HG03175 (cell line): Measurements from ENCODE around the gene GNG12.
"Not testable (repeated sequence)": the region's sequence is repeated elsewhere in the genome, so short reads cannot be mapped to it uniquely, and the experiment has no call there.

Experiments used
- ATAC-seq: cut with Tn5 transposase; IDR thresholded peaks from one replicate; pipeline ENCODE4 v1.9.1; 2021; ENCODE audit warnings: mild to moderate bottlenecking, moderate library complexity; ENCODE audit not compliant: unreplicated experiment

The GNG12 gene

DNA sequence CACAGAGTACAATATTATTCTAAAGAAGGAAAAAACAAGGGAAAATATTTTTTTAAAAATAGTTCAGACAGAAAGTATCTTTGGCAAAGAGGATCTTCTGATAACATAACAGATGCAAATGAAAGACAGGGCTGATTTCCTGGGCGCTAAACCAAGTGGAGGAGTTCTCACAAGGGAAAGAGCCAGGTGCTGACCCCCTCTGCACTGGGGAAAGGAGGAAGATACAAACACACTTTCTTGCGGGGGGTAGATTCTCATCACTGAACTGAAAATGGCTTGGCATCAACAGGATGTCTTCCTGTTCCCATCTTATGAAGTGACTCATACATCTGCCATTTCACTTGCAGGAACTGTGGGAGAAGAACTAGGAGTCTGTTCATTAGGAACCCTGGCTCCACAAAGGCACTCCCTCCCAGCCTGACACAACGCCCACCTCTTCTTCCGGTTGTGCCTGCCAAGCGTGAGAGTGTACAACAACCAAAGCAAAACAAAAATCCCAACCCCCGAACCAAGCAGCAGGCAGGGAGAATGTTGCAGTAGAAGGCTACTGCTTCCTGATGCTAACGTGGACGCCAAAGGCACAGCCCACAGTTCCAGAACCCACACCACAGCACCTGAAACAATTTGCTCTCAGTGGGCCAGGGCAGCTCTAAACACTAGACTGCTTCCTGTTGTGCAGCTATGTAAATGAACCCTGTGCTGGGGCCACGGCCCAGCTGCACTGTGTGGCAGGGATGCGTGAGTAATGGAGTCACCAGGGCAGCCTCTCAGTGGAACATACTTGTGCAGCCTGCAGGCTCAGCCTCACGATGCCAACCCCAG is 97.2 kb downstream of the GNG12 start:
- ATAC-seq = peak; percentile 97

DNA sequence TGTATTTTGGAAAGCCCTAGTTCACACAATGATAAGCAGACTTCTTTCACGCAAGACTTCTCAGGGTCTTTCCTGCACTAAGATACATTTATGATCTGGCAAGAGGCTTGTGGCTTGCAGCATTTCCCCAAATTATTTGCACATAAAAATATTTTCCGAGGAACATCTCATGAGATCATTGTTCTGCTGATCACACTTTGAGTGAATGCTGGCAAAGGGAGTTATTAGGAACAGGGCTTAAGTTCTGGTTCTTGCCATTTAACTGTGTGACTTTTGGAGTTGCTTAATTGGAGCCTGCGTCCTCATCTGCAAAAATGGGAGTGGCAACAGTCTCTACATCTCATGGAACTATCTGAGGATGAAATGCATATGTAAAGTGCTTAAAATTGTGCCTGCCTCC is 98.1 kb downstream of the GNG12 start:
- ATAC-seq = no peak

DNA sequence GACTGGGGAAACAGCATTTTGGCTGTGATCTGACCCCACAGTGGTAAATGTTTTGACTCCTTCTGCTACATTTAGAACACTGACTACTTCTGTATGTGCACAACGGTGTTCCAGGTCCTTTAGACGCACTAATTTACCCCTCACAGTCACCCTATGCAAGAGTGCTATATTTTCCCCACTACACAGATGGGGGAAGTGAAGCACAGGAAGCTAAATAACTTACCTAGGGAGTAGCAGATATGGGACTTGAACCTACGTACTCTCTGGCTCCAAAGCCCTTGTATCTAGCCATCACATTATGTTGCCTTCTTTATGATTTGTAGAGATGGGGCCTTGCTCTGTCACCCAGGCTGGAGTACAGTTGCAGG is 99.0 kb downstream of the GNG12 start:
- ATAC-seq = no peak

DNA sequence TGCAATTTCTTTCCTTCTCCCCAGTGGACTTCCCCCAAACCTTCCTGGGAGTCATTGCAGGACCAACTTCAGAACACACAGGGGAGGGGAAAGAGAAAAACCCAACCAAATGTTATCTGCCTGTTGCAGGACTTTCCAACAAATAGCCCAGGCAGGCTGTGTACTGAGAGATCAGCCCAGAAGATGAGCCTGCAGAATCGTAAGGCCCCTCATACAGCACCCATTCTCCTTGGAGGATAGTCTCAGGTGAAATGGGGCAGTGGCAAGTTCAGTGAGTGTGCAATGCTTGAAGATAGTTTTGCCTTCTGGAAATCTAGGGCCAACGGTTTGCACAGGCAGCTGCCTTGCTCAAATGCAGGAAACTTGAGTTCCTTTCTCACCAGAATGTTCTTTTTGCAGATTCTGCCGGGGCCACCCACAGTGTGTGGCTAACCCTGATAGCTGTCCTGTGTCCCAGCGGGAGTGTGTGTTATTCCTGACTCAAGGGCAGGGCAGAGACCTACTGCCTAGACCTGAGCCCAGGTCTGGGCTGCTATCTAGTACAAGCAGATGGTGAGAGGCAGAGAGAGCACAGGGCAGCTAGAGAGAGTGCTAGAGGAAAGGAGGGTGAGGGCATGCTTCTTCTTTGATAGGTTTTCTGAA is 99.5 kb downstream of the GNG12 start:
- ATAC-seq = no peak

DNA sequence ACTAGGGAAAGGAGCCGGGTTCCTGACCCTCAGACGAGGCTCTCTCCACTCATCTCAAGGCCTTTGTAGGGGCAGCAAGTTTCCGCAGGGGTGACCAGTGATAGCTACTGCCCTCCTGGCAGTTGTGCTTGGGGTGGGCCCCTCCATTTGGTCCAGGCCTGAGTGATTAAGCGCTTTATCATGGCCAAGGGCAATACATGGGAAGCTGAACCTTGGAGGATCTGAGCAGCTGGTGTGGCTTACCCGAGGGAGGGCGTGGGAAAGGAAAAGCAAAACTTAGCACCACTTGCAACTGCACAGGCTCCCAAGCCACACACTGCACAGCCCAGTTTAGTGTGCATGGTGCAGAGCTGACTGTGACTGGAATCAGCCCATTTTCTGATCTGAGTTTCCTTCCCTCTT is 100.5 kb downstream of the GNG12 start:
- ATAC-seq = no peak

DNA sequence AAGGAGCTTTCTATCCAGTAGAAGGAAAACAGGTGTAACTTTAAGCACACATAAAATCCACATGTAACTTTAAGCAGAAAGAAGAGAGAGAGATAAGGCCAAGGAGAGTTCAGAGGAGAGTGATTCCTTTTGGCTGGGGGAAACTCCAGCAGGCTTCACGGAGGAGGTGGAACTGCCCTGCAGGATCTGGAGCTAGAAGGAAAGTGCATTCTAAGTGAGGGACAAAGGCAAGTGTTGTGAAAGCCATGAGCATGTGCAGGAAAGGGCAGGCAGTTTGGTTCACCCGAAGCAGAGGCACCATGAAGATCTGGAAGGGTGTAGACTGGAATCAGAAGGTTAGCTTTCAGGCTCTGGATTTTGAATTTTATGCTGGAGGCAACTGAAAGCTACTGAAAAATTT is 101.9 kb downstream of the GNG12 start:
- ATAC-seq = no peak

DNA sequence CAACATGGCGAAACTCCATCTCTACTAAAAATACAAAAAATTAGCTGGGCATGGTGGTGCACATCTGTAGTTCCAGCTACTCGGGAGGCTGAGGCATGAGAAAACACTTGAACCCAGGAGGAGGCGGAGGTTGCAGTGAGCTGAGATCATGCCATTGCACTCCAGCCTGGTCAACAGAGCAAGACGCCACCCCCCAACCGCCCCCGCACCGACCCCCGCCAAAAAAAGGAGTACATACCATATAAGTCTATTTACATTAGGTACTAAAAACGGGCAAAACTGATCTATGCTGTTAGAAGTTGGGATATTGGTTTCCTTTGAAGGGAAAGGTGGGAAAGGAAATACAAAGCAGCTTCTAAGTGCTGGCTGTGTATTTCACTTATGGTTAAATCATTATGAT is 103.0 kb downstream of the GNG12 start:
- not testable (repeated sequence) for ATAC-seq

DNA sequence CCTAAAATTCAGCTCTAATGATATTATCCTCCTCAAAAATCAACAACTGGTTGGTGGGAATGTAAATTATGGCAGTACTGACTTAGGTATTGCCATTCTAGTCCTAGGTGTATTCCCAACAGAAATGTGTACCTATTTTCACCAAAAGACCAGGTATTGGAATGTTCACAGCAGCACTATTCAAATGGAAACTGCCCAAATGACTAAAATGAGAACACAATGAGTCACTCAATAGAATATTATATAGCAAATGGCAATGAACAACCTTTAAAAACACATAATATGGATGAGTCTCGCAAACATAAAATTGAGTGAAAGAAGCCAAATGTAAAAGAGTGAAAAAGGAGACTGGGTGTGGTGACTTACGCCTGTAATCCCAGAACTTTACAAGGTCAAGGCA is 103.4 kb downstream of the GNG12 start:
- ATAC-seq = no peak

DNA sequence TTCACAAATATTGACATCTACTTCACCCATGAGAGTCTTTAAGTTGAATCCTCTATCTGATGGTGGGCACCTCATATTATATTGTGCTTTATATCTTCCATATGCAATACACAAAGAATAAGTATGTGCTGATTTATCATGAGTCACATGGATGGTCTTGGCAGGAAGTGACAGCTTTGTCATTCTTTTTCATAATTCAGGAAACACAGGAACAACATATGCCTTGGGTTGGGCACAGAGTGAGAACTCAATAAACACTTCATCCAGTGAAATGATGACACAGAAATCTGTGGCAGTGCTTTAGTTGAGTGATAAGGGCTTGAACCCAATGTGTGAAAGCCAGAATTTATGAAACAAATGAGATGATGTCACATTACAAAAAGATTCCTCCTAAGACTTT is 107.0 kb downstream of the GNG12 start:
- no peak for ATAC-seq

DNA sequence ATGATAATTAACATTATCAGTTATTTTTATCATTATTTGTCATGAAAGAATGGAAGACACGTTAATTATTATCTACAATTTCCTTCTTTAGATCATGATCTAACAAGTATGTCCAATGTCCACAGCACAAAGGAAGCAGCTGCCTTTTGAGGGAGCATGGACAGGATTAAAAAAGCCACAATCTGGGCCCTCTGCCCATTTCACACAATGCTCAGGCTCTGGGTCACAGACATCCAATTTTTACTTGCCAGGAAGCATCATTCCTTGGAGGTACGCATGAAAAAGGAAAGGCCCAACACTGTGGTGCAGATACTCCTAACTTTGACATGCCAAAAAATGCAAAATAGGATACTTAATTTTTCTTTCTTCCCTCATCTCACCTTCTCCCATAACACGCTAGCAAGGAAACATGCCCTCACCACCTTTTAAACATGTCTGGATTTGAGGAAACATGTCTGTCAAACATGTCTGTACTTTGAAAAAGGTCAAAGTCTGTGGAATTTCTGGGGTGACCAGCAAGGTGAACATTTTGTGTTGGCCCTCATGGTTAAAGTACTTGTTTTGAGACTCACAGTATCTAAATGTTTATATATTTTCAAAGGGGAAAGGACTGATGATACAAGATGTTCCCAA is 108.2 kb downstream of the GNG12 start:
- no peak for ATAC-seq

DNA sequence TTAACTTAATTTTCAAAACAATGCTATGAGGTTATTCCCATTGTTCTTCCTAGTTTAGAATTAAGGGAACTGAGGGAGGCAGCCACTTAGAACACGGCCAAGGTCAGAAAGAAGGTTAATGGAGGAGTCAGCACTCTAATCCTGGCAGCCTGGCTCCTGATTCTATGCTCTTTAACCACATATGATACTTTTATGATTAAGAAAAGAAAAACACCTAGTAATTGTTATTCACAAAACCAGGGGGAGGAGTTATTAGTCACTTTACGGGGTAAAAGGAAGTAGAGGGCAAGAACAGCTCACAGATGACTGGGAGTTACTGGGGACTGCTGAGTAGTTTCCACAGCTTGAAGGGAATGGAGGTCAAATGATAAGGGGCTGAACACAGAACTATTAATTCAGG is 109.6 kb downstream of the GNG12 start:
- peak; percentile 78 for ATAC-seq

DNA sequence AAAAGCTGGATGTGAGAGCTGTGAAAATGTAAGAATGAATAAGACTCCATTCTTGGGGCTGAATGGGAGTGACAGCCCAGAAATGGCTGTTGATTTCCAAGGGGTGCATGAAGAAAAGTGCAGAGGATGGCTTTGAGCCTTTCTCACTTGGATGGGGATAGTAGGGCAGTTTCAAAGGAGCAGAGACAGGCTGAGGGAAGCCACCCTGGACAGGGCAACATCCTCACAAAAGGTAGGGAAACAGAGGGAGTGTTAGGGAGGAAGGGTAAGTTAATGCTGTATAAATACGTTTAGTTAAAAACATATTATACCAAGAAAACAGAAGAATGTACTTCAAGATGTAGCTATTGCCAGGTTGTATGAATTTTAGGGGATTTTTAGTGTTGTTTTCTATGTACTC is 110.1 kb downstream of the GNG12 start:
- ATAC-seq = no peak

DNA sequence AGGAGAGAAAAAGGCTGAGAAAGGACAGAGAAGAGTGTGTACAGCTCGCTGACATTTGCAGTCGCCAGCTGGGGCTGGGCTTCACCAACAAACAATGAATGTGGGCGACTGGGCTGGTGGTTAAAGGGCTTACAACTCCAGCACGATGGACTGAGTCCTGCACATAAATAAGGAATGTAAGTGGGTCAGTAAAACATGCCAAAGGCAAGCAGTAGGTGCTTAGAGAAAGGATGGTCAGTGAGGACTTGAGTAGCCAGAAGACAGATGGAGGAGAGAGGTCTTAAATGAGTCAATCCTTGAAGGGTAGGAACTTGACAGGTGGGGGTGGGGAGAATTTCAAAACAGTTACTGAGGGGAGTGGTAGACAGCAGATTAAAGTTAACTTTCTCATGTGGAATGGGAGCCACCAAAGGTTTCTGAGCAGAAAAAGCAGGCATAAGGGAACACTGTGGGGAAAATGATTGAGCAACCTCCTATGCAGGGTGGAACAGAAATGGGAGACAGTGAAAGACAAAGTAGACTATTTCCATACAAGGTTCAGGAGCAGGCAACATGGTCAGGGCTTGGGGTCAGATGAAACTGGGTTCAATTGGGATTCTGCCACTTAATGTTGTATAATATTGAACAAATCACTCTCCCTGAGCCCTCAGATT is 110.8 kb downstream of the GNG12 start:
- no peak for ATAC-seq

DNA sequence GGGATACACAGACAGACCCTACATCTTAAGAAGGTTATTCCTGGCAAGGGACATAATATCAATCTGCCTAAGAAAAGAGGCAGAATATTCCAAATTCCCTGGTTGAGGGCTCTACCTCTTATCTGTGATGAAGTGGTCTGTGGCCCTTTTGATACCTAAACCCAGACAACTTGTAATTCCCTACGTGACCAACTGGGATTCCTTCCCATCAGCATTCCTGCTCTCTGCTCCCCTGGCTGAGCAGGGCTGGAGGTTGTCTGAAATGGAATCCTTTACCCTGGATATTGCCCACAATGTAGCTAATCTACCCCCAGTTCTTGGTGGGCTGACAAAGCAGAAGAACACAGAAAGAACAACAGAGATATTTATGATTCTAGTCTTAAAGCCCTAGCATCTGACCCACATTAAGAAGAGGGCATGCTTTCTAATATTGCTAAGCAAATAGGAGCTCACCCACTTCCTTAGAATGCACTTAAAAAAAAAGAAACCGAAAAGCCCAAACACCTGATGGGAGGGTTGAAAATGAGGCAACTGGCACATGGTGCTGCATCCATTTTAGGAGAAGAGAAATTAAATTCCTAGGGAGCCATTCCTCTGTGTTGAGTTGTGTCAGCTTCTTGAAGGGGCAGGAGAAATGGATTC is 111.5 kb downstream of the GNG12 start:
- no peak for ATAC-seq

DNA sequence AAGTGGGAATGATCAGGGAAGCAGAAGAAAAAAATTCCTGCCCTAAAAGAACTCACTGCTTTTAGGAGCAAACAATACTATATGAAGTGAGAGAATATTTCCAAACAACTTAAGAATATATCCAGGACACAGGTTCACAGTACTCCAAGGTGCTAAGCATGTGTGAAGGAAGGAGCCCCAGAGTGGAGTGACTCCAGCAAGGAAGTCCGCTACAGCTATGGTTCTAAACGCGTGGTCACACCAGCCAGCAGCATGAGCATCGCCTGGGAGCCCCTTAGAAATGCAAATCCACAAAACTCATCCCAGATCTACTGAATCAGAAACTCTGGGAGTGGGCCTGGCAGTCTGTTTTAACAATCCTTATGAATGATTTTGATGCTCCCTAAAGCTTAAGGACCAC is 112.2 kb downstream of the GNG12 start:
- no peak for ATAC-seq

DNA sequence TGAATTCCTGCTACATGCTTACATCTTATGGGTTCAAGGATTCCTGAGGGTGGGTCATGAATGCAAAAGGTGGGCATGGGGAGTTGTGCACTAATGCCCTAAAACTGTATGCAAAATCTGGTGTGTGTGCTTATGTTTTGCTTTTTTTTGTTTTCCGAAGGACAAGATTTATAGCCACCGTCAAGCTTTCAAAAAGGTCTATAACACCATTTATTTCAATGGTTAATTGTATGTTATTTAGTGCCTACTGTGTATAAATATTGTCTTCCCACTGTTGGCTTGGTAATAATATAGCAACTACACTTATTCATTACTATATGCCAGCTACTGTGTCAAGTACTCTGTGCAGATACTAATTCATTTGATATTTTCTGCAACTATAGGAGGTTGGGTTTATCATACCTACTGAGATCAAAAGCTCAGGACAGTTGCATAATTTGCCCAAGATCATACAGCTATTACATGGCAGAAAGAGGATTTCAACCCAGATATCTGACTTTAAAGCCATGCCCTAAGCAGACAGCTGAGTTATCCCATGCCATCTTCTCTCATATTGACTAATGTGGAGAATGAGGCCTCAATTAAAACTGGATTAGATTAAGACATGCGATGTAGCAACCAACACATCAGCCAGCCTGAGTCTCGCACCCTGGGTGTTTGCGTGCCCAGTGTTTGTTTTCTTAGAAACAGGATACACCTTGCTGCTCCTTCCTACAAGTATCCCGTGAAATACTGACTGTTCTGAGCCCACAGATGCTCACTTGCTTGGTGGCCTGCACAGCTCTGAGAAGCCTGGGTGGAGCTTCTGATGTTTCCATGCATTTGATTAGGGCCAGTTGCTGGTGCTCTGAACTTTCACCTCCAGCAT is 113.7 kb downstream of the GNG12 start:
- ATAC-seq = no peak

DNA sequence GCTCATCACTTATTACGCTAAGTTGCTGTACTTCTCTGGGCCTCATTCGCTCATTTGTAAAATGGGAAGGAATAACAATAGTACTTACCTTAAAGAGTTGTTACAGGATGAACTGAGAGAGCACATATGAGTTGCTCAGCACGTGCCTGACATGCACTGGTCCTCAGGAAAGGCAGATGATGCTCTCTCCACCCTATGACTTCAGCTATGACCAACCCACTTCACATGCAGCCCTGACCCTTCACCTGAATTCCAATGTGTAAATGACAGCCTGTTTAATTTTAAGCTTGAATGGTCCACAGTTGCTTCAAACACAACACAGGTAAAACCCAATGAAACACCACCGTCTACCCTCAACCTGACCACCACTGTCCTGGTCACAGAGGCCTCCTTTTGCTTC is 115.4 kb downstream of the GNG12 start:
- ATAC-seq = no peak

DNA sequence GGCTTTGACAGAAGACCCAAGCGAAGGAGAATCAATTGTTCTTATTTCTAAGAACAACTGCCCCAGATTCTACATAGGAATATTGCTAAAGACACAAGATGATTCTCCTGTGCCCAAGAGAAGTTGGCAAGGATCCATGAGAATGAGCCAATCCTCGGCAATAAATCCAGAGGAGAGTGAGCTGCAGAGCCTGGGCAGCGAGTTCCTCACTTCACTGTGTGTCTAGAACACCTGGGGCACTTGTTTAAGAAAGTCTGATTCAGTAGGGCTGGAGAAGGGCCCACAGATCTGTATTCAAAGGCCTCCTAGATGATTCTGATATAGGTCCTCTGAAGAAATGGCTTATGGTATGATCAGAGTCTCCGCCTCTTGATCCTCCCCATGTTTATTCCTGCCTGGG is 116.5 kb downstream of the GNG12 start:
- no peak for ATAC-seq

DNA sequence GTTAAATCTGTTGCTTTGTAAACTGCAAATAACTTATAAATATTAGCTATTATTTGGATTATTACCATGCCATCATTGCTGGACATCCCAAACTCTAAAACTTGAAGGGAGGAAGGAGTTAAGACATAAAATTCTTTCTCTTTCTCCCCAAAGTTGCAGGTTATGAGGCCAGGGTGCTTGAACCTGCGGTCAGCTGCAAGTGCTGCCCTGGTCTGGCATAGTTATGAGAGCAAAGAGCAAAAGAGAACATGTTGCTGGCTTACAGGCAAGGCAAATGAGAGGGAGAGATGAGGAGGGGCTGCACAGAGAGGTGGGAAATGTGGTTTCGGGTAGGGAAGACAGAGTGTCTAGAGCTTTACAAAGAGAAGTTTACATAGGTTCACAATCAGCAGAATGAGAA is 117.4 kb downstream of the GNG12 start:
- no peak for ATAC-seq
